HG03565 (cell line): ENCODE measurements around the gene TMEM255B.
"Not testable (repeated sequence)": the region's sequence is repeated elsewhere in the genome, so short reads cannot be mapped to it uniquely, and the experiment has no call there.

Source experiments
- ATAC-seq: cut with Tn5 transposase; IDR thresholded peaks from one replicate; pipeline ENCODE4 v1.9.1; 2021; ENCODE audit warnings: mild to moderate bottlenecking, moderate library complexity; ENCODE audit not compliant: unreplicated experiment

The TMEM255B gene

DNA sequence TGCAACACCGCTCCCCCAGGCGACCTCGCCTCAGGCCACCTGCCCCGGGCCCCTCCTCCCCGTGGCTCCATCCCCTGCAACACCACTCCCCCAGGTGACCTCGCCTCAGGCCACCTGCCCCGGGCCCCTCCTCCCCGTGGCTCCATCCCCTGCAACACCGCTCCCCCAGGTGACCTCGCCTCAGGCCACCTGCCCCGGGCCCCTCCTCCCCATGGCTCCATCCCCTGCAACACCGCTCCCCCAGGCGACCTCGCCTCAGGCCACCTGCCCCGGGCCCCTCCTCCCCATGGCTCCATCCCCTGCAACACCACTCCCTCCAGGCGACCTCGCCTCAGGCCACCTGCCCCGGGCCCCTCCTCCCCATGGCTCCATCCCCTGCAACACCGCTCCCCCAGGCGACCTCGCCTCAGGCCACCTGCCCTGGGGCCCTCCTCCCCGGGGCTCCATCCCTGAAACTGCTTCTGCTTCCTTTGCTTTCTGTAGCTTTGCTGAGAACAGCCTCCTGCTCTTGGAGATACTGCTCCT lies 71.5 kb downstream of the TMEM255B start:
- ATAC-seq = not testable (repeated sequence)

DNA sequence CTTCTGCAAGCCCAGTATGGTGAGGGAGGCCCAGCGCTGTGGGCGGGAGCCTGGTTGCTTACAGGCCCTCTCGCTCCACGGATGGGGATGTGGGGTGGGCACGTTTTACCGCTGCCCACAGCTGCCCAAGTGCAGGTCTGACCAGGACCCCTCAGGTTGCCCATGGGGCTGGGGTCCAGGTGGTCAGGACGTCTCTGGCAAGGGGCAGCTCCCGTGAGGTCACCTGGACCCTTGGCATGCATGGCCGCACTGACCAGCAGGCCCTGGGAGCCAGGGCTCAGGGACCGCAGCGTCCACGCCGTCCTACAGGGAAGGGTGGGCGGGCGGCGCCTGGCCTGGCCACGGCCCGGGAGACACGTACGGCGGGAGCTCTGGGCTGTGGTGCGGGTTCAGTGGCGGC lies 72.0 kb downstream of the TMEM255B start:
- no peak for ATAC-seq

DNA sequence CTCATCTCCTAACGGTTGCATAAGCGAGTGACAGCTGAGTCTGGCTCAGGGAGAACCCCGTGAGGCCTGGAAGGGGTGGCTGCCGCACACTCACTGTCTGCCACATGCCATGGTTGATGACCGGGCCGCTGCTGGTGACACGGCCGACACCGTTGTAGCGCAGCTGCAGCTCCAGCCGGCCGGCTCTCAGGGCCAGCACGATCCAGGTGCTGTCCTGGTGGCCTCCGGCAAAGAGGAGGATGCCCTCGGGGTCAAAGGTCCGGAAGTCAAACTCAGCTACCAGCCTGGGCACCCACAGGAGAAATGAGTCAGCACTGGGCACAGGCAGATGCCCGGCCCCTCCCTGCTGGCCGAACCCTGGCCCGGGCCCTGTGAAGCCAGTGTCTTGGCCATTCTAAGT lies 73.2 kb downstream of the TMEM255B start:
- ATAC-seq = no peak

DNA sequence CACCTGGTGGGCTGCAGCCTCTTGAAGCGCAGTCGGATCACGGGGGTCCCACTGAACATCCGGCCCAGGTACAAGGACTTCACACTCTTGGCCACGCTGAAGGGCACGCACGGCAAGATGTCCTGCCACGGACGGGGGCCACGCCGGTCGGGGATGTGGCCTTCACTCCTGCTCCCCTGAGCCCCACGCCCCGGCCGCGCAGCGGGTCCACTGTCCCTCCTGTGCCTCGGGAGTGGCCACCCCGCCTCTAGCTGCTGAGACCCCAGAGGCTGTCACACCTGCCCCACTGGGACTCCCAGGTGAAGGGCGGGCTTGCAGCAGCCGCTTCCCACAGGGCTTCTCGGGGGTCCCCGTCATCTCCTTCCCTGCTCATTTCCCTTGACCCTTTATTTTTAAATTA lies 73.6 kb downstream of the TMEM255B start:
- ATAC-seq = no peak

DNA sequence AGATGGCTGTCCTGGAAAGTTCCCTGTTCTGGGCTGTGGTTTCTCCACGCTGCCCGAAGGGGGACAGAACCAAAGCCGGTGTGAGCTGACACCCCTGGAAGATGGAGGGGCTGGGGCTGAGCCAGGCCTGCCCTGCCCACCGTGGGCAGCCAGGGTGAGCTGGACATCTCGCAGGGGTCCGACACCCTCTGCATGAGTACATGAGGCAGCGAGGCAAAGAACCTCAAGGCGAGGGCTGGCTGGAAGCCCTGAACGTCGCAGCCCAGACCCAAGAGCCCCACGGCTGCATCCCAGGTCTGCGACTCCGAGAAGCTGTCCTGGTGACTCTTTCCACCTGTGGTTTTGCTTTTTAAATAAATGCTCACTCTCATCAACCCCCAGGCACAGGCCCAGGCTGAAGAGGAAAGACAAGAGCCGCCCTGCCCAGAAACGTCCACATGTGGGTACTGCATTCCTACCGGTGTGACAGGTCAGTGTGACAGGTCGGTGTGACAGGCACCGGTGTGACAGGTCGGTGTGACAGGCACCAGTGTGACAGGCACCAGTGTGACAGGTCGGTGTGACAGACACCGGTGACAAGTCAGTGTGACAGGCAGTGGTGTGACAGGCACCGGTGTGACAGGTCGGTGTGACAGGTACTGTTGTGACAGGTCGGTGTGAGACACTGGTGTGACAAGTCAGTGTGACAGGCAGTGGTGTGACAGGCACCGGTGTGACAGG lies 74.2 kb downstream of the TMEM255B start:
- ATAC-seq = no peak

DNA sequence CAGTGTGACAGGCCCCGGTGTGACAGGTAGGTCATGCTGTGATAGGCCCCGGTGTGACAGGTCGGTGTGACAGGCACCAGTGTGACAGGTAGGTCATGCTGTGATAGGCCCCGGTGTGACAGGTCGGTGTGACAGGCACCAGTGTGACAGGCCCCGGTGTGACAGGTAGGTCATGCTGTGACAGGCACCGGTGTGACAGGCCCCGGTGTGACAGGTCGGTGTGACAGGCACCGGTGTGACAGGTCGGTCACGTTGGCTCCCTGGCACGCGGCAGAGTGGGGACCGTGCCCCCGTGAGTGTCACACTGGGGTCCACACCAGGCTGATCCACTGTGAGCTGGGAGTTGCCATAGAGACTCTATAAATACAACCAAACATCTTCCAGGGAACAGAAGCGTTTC lies 75.0 kb downstream of the TMEM255B start:
- not testable (repeated sequence) for ATAC-seq

DNA sequence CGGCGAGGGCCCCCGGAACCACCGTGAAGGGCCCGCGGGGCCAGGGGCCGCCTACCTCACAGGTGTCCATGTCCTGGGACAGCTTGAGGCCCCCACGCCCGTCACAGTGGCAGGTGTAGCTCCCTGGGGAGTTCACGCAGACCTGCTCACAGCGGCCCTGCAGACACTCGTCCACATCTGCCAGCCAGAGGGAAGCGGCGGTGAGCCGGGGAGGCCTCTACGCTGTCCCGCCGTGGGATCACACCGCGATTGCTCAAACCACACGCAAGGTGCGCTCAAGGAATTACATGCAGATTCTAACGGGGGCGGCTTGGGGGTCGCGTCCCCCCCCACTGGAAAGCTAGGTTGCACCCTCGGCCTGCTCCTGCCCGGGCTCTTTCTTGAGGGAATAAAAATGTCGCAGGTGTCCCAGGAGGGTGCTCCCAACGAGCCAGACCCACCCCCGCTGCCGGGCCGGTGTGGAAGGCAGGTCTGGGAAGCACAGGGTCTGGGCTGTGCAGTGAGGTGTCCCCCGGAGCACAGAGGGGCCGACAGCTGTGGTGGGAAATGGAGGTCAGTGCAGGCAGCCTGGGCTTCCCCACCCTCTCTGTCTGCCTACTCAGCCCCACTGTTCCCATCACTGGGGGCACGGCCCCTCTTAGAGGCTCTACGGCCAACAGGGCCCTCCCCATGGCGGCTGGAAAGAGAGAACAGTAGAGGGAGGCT lies 75.6 kb downstream of the TMEM255B start:
- no peak for ATAC-seq

DNA sequence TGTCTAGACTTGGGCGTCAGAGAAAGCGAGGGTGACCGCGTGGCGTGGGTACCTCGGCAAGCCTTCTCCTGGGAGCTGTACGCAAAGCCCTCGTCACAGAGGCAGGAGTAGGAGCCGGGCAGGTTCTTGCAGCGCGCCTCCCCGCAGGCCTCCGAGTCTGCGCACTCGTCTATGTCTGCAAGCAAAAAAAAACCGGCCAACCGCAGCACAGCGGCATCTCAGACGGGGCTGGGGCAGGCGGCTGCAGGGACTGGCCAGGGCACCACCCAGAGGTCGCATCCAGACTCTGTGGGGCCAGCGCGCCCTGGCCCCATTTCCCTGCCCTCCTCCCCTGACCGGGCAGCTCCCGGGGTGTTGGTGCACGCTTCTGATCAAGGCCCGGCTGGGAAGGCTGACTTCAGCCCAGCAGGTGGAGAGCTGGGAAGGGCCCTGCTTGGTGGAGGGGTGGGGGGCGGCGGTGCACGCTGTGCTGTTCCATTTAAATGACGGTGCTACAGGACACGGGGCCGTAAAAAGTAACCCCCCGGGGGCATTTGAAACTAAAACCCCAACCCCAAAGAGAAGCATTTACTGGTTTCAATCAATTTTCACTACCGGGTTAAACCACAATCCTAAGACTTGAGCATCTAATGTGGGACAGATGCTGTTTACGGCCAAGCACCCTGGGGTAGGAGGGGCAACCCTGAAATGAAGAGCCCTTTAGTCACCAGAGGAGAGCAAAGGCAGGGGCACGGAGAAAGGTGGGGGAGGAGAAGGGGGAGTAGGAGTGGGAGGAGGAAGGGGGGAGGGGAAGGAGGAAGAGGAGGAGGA lies 76.6 kb downstream of the TMEM255B start:
- no peak for ATAC-seq

DNA sequence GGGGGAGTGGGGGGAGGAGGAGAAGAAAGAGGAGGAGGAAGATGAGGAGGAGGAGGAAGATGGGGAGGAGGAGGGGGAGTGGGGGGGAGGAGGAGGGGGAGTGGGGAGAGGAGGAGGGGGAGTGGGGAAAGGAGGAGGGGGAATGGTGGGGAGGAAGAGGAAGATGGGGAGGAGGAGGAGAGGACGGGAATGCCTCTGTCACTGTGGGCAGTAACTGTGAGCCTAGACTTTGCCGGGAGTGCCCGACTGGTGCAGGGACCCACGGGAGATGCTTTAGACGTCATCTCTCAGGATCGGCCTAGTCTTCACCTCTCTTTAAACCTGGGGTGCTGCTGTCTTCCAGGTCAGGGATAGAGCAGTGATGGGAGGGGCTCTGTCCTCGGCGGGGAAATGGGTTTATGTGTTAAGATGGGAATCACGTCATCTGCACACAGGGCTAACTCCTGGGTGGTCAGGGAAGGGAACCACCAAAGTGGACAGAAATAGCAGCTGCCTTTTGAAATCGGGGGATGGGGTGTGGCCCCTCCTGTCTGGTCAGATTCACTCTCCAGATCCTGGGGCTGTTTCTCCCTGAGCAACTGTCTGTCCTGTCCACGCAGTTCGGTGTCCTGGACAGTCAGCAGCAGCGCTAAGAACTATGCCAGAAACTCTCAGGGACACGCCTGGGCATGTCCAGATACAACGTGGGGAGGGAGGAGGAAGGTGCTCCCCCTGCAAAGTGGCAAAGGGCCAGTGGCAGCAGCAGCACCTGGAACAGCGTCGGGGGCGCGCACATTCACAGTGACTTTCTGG lies 77.9 kb downstream of the TMEM255B start:
- ATAC-seq = no peak

DNA sequence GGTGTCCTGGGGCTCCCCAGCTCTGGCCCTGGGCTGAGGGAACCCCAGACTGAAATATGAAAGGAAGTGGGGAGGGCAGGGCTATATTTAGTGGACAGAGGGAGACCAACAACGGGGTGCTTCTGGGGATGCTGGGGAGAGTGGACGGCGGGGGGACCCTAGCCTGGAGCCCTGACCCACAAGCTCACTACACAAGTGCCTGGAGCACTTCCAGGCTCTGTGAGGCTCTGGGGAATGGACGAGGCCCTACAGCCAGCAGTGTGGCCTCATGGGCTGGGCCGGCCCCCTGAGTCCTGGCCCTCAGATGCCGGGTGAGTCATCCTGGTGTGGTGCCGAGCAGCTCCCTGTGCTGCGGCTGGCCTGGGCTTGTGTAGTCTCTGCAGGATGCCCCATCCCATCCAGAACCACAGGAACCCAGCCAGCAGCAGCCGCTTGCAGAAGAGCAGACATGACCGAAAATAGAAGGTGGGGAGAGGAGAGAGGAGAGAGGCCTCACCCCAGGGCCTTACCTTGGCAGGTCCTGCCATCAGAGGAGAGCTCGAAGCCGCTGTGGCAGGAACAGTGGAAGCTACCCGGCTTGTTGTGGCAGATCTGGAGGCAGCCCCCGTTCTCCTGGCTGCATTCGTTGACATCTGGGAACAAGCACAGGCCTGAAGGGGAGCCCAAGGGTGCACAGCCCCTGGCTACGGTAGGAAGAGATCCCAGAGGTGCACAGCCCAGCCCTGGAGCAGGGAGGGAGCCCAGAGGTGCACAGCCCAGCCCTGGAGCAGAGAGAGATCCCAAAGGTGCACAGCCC lies 78.7 kb downstream of the TMEM255B start:
- ATAC-seq = no peak

DNA sequence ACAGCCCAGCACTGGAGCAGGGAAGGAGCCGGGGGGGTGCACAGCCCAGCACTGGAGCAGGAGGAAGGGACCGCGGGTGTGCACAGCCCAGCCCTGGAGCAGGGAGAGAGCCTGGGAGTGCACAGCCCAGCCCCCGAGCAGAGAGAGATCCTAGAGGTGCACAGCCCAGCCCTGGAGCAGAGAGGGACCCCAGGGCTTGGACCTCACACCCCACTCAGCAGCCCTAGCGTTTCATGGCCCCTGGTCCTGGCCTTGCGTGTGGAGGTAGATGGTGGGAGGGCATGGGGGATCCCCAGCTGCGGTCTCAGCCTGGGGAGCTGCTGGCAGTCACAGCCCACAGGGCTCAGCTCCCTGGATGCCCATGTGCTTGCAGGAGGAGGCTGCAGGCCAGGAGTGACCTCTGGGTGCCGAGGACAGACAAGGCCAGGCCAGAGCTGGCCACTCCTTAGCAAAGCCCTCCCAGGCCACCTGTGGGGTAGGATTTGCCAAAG lies 79.7 kb downstream of the TMEM255B start:
- ATAC-seq = no peak

DNA sequence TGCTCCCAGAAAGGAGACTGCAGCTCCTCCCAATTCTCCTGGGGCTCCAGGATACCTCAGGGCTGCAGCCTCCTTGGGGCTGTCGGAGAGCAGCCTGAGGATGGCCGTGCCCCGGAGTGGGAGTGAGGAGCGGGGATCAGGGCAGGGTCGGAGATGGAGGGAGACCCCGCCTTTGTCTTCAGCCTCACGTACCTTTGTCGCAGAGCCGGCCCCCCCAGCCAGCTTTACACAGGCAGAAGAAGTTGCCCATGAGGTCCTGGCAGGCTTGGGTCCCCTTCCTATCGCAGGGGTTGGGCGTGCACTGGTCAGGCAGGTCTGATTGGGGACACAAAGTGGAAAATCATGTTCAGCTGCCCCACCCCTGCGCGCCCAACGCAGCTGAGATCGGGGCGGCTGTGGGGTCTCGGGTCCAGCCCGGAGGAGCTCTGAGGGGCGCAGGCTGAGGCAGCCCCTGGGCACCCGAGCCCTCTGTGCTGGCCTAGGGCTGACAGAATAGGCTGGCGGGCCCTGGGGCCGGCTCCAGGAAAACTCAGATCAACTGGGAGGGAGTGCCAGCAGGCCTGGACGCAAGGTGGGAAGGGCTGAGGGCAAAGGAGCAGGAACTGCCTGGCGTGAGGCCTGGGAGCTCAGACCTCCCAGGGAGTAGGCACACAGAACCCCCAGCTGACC lies 80.6 kb downstream of the TMEM255B start:
- ATAC-seq = no peak

DNA sequence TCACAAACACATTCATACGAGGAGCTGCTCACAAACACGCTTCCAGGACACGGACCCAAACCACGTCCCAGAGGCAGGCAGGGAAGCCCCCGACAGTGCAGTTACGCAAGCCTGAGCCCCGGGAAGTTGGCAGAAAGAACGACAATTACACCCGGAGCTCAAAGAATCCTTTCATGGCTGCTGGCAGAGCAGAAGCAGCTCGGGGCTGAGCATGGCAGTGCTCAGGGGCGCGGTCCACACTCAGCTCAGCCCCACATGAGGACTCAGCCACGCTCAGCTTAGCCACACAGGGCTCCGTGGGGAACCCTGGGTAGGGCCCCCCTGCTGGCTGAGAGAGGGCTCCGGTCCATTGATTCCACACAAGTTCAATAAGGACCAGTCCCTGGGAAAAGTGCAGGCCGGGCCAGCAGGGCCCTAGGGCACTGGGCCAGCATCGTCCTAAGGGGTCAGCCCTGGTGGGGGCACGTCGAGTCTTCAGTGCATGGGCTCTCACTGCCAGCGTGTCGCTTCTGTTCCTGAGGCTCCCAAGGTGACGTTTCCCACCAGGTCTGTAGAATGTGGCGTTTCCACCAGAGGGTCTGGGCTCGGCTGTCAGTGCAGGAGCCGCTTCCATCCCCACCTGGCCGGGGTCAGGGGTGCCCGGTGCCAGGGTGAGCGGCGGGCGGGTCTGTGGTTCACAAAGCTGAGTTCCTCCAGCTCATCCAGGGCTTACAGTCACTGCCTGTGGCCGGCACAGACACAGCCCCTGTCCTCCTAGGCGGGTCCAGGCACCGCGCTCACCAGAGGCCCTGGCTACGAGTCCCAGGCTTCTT lies 81.7 kb downstream of the TMEM255B start:
- ATAC-seq = no peak

DNA sequence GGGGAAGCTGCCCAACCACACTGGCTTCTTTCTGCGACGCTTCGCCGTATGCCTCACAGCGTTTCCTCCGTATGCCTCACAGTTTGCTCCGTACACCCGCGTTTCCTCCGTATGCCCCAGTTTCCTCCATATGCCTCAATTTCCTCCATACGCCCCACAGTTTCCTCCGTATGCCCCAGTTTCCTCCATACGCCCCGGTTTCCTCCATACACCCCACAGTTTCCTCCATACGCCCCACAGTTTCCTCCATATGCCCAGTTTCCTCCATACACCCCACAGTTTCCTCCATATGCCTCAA lies 82.3 kb downstream of the TMEM255B start:
- ATAC-seq = no peak

DNA sequence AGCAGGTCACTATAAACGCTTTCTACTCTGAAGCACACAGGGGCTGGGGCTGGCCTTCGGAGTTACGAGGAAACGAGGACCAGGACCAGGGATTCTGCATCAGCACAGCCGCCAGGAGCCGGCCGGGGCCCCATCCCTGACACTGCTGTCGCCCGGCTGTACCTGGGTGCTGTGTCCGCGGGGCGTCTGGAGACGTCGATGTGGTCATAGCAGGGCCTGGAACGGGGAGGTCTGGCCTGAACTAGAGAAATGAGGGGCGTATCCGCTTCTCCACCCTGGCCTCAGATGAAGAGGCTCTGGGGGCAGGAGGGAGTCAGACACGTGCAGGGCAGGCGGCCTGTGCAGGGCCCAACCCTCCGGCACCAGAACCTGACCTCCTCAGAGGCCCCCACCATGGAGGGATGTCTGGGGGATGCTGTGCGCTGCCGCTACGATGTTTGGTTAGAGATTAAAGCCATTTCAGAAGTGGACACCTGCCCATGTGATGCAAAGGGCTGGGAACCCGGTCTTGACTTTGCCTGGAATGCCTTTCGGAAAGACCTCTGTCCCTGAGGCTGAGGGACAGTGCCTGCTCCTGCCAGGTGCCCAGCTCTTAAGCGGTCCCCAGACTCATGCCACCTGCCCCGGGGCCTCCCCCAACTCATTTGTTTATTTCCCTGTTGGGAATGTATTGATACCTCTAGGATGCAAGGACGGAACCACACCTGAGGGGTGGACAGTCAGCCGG lies 83.5 kb downstream of the TMEM255B start:
- ATAC-seq = no peak

DNA sequence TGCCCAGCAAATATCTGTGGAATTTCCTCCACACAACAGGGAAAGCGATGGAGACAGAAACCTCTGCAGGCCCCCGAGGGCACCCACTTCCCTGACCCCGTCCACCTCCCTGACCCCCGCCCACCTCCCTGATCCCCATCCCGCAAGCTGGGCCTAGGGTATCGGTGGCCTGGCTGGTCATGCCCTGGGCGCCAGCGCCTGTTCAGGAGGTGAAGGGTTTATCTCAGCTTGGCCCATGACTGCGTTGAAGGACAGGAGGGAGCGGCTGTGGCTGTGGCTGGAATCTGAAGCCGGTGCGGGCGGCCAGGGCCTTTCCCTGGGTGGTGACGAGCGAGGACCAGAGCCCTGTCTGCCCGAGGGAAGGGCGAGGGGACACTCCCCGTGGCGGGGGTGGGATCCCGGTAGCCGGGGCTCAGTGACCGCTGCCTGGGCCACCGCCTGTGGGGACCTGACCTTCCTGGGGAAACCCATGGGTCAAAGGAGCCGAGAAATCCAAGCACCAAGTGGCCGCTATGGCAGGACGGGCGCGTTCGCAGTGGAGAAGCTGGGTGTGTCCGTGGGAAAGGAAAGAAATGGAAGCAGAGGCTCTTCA lies 84.1 kb downstream of the TMEM255B start:
- no peak for ATAC-seq

DNA sequence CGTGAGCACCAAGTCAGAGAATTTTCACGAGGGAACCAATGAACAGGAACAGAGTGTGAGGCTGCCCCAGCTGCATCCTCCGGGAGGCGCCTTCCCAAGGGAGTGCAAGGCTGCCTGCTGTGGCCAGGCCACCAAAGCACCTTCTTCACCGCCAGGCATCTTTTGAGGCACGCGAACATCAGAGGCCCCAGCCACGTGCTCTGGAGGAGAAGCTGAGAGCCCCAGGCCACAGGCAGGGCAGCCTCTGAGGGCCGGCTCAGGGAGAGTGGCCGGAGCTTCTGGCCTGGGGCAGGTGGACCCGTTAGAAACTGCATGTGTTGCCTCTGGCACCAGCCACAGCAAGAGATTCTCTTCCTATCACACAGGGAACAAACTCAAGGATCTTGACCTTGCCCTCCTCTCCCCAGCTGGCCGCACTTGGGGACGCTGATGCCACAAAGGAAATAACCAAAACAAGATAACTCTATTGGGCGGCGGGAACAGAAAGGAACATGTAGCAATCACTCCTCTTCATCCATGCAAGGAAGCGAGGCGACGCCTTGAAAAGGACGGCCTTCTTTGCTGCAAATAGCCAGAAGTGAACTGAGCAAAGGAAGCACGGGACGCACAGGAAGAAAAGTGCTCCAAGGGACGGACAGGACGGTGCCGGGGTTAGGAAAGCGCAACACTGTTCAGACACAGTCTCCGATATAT lies 85.0 kb downstream of the TMEM255B start:
- no peak for ATAC-seq
